Measurements from ENCODE around the gene MSI2. TPM values are rescaled to one million over a fixed set of nuclear protein-coding genes. Genes with fewer than 3 reads are reported as not detected.

MSI2 gene
- total RNA-seq, 1 experiment from 2014 or later, result 174 TPM

GRCh38 chr17:57679906-57680695 is 423.8 kb downstream of the MSI2 start:
- Histone ChIP-seq H3K27me3 (replicated peaks; ENCODE audit: control insufficient read depth, insufficient read depth, low read length) (no peaks in the 10 kb centered on the region), H3K4me3 (ENCODE audit: low read depth, low read length) (no peak overlapping the region), H3K36me3 (ENCODE audit: control insufficient read depth, insufficient read depth, low read length) (peaks cover 3% of the 10 kb centered on the region; the same call in 1 of the 2 replicates), H3K4me1 (peaks cover 5% of the 10 kb centered on the region), H3K9me3 (no peaks in the 10 kb centered on the region)
- intact Hi-C loops (cut with micrococcal nuclease; ENCODE audit: unreplicated experiment), result loop anchor here (10.0 kb wide), 1 partner anchor 435 kb away; no protein-coding TSS in a partner anchor
- peaks cover 7% of the 10 kb centered on the region for H3K4me1 Mint-ChIP-seq (ENCODE audit: low read depth, unreplicated experiment)
- BruUV-seq (replicated peaks), result no TSS peak
- H3K27me3 Mint-ChIP-seq (ENCODE audit: insufficient read depth, unreplicated experiment), result no peaks in the 10 kb centered on the region
- POLR2A ChIA-PET, result no interaction called here
- TF ChIP-seq, protein P1, sequence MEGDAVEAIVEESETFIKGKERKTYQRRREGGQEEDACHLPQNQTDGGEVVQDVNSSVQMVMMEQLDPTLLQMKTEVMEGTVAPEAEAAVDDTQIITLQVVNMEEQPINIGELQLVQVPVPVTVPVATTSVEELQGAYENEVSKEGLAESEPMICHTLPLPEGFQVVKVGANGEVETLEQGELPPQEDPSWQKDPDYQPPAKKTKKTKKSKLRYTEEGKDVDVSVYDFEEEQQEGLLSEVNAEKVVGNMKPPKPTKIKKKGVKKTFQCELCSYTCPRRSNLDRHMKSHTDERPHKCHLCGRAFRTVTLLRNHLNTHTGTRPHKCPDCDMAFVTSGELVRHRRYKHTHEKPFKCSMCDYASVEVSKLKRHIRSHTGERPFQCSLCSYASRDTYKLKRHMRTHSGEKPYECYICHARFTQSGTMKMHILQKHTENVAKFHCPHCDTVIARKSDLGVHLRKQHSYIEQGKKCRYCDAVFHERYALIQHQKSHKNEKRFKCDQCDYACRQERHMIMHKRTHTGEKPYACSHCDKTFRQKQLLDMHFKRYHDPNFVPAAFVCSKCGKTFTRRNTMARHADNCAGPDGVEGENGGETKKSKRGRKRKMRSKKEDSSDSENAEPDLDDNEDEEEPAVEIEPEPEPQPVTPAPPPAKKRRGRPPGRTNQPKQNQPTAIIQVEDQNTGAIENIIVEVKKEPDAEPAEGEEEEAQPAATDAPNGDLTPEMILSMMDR (IDR thresholded peaks at IDR 0.05; ENCODE audit: insufficient read depth in 1 of 2, low read depth in 1 of 2, low read length in 1 of 2, severe bottlenecking in 1 of 2, unreplicated experiment in 1 of 2), result no peak
- H3K9me3 Mint-ChIP-seq (ENCODE audit: unreplicated experiment), result no peaks in the 10 kb centered on the region
- peaks cover 29% of the 10 kb centered on the region for H3K36me3 Mint-ChIP-seq (ENCODE audit: insufficient read depth, unreplicated experiment)
- no peak for DNase-seq
- CTCF ChIA-PET, result interaction anchor here (1.2 kb wide), 1 partner anchor 8 kb away, joined by 3 read pairs; no protein-coding TSS in a partner anchor
- no peak overlapping the region for H3K4me3 Mint-ChIP-seq (ENCODE audit: unreplicated experiment)
- no peak overlapping the region for H3K27ac Mint-ChIP-seq (ENCODE audit: unreplicated experiment)

DNA sequence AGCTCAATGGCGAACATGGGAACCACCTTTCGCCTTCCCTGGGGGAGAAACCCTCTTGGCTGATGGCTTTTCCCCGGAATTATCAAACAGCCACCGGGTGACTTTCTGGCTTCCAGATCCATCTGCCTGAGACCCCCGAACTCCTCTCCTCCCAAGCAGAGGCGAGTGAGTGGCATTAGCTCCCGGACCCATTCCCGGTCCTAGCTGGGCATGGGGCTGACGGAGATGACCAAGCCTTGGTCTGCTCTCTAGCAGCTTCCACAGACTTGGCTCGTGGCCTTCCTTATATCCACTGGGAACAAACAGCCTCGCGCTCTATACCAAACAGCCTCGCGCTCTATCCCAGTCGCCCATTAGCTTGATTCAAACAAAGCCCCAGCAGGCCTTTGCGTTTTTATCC is 426.4 kb downstream of the MSI2 start:
- no peaks in the 10 kb centered on the region for H3K9me3 Mint-ChIP-seq (ENCODE audit: unreplicated experiment)
- CTCF ChIA-PET, result no interaction called here
- peaks cover 2% of the 10 kb centered on the region; the same call in 1 of the 2 replicates for H3K36me3 ChIP-seq (ENCODE audit: control insufficient read depth, insufficient read depth, low read length)
- no TSS peak for BruUV-seq (replicated peaks)
- H3K4me3 ChIP-seq (ENCODE audit: low read depth, low read length), result no peak overlapping the region
- H3K27me3 ChIP-seq (replicated peaks; ENCODE audit: control insufficient read depth, insufficient read depth, low read length), result no peaks in the 10 kb centered on the region
- peaks cover 14% of the 10 kb centered on the region for H3K4me1 Mint-ChIP-seq (ENCODE audit: low read depth, unreplicated experiment)
- peaks cover 26% of the 10 kb centered on the region for H3K36me3 Mint-ChIP-seq (ENCODE audit: insufficient read depth, unreplicated experiment)
- H3K27ac Mint-ChIP-seq (ENCODE audit: unreplicated experiment), result no peak overlapping the region
- DNase-seq, result no peak
- intact Hi-C loops (cut with micrococcal nuclease; ENCODE audit: unreplicated experiment), result no loop called here
- H3K4me1 ChIP-seq, result peaks cover 12% of the 10 kb centered on the region
- no peaks in the 10 kb centered on the region for H3K9me3 ChIP-seq
- POLR2A ChIA-PET, result no interaction called here
- TF ChIP-seq, protein P1 (IDR thresholded peaks at IDR 0.05; ENCODE audit: insufficient read depth in 1 of 2, low read depth in 1 of 2, low read length in 1 of 2, severe bottlenecking in 1 of 2, unreplicated experiment in 1 of 2), result no peak
- H3K4me3 Mint-ChIP-seq (ENCODE audit: unreplicated experiment), result no peak overlapping the region
- H3K27me3 Mint-ChIP-seq (ENCODE audit: insufficient read depth, unreplicated experiment), result no peaks in the 10 kb centered on the region

DNA sequence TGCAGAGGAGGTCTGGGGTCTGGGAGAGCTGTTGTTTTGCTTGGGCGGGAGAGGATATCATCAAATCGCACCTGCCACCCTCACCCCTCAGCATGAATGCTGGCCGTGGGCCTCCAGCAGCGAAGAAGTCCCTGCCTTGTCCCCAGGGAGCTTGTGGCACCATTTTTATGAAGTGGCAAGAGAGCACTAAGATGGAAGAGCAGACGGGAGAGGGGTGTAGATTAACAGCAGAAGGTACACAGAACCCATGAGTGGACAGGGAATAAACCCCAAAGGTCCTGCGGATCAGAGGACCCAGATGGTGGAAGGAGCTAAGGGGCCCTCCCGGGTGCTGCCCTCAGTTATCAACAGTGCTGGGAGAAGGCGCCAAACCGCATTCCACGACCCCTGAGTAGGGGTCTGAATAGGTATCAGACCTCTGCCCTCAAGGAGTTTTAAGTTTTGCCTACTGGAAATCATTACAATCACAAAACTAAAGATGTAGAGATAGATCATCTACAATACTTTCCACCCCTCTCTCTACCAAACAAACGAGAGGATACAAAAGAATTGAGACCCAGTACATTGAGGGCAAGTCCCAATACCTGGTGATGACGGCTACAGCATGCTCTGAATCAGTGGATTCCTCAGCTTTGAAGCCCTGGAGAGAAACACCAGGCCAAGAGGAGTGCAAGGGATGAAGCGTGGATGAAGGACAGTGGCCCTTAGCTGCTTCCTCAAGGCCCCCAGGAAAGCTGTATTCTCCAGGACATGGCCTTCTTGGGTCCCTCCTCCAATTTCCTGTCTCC is 428.6 kb downstream of the MSI2 start:
- peaks cover 14% of the 10 kb centered on the region for H3K4me1 Mint-ChIP-seq (ENCODE audit: low read depth, unreplicated experiment)
- Histone ChIP-seq H3K4me1 (peaks cover 12% of the 10 kb centered on the region), H3K4me3 (ENCODE audit: low read depth, low read length) (no peak overlapping the region), H3K27me3 (replicated peaks; ENCODE audit: control insufficient read depth, insufficient read depth, low read length) (no peaks in the 10 kb centered on the region), H3K36me3 (ENCODE audit: control insufficient read depth, insufficient read depth, low read length) (peaks cover 2% of the 10 kb centered on the region; the same call in 1 of the 2 replicates), H3K9me3 (no peaks in the 10 kb centered on the region)
- BruUV-seq (replicated peaks), result no TSS peak
- POLR2A ChIA-PET, result interaction anchor here (0.6 kb wide), 1 partner anchor 655 kb away, joined by 4 read pairs; no protein-coding TSS in a partner anchor
- CTCF ChIA-PET, result interaction anchor here (1.0 to 1.3 kb wide), 2 partner anchors 13 to 98 kb away, joined by 3 to 5 read pairs; no protein-coding TSS in a partner anchor
- H3K9me3 Mint-ChIP-seq (ENCODE audit: unreplicated experiment), result no peaks in the 10 kb centered on the region
- H3K27me3 Mint-ChIP-seq (ENCODE audit: insufficient read depth, unreplicated experiment), result no peaks in the 10 kb centered on the region
- TF ChIP-seq, protein P1 (IDR thresholded peaks at IDR 0.05; ENCODE audit: insufficient read depth in 1 of 2, low read depth in 1 of 2, low read length in 1 of 2, severe bottlenecking in 1 of 2, unreplicated experiment in 1 of 2), result no peak
- no peak for DNase-seq
- no peak overlapping the region for H3K4me3 Mint-ChIP-seq (ENCODE audit: unreplicated experiment)
- peaks cover 26% of the 10 kb centered on the region for H3K36me3 Mint-ChIP-seq (ENCODE audit: insufficient read depth, unreplicated experiment)
- intact Hi-C loops (cut with micrococcal nuclease; ENCODE audit: unreplicated experiment), result no loop called here
- no peak overlapping the region for H3K27ac Mint-ChIP-seq (ENCODE audit: unreplicated experiment)
